GM12878 (cell line): ENCODE measurements around the gene KCNN1. TPM values are rescaled to one million over a fixed set of nuclear protein-coding genes. Genes with fewer than 3 reads are reported as not detected.

ENCODE experiments used
- ATAC-seq: fragments of 200-7000 bp; cut with Tn5 transposase; 3 replicates; pipeline ENCODE4 v1.9.1; 2020; ENCODE audit warnings: mild to moderate bottlenecking, moderate library complexity
- BruUV-seq: library from RNA; stranded (reverse); fragments of 400-500 nt; replicated peaks from 2 replicates; lab custom pipeline; 2021; lab: Mats Ljungman, UMichigan
- CTCF ChIA-PET: fragments of 300-600 bp; sonication (Branson Sonifier 250); formaldehyde crosslinking; extraction: SDS; loops from one replicate; lab custom pipeline; 2021; ENCODE audit warnings: inconsistent platforms; lab: Yijun Ruan, JAX
- POLR2A ChIA-PET: fragments of 350-600 bp; formaldehyde crosslinking; extraction: SDS; loops from one replicate; lab custom pipeline; 2021; ENCODE audit warnings: inconsistent platforms; lab: Charles Lee
- RAD21 ChIA-PET: fragments of 300-600 bp; sonication (Branson Sonifier 250); formaldehyde crosslinking; loops from one replicate; lab custom pipeline; 2023; ENCODE audit warnings: antibody characterized with exemption; ENCODE audit not compliant: unreplicated experiment; lab: Charles Lee
- SMC1A ChIA-PET: fragments of 300-600 bp; sonication (Branson Sonifier 250); formaldehyde crosslinking; loops from one replicate; lab custom pipeline; 2023; ENCODE audit not compliant: unreplicated experiment, uncharacterized antibody; lab: Charles Lee
- DNase-seq: peaks from one replicate; pipeline ENCODE4 v3.0.0-alpha.2; 2011; ENCODE audit warnings: low read depth, low spot score
- FAIRE-seq: peaks from 3 replicates; lab custom pipeline; 2011; peaks lifted over from hg19 to GRCh38; lab: Jason Lieb, UNC
- H2AFZ ChIP-seq: 2 replicates; pipeline ENCODE4 v1.6.0; 2011; ENCODE audit warnings: low read depth, low read length, control low read depth; ENCODE audit not compliant: control insufficient read depth
- H3K27ac ChIP-seq: 2 replicates; pipeline ENCODE4 v1.5.1; 2011; ENCODE audit warnings: control low read depth; ENCODE audit not compliant: control insufficient read depth, insufficient read depth
- H3K27me3 ChIP-seq, 2 experiments: replicated peaks in 1 of 2; 2 replicates each; pipeline versions ENCODE4 v1.6.0 to v1.6.1; 2011; ENCODE audit warnings: low read length in 1 of 2; ENCODE audit not compliant: control insufficient read depth in 2 of 2, insufficient read depth in 2 of 2
- H3K36me3 ChIP-seq, 2 experiments: 2 replicates each; pipeline ENCODE4 v1.5.1; 2011; ENCODE audit warnings: low read length in 1 of 2; ENCODE audit not compliant: control insufficient read depth in 2 of 2, insufficient read depth in 2 of 2
- H3K4me1 ChIP-seq: 2 replicates; pipeline ENCODE4 v1.6.1; 2011; ENCODE audit warnings: mild to moderate bottlenecking, low read length, moderate library complexity, mixed read lengths; ENCODE audit not compliant: control insufficient read depth, insufficient read depth
- H3K4me2 ChIP-seq: 2 replicates; pipeline ENCODE4 v1.6.0; 2011; ENCODE audit warnings: control low read depth; ENCODE audit not compliant: control insufficient read depth, insufficient read depth
- H3K4me3 ChIP-seq: fragments of 200-600 bp; sonication (generic); 2 replicates; pipeline ENCODE4 v1.5.1; 2016
- H3K79me2 ChIP-seq: 2 replicates; pipeline ENCODE4 v1.6.0; 2011; ENCODE audit warnings: low read length; ENCODE audit not compliant: control insufficient read depth, insufficient read depth
- H3K9ac ChIP-seq: 2 replicates; pipeline ENCODE4 v1.8.0; 2011; ENCODE audit warnings: low read length, control low read depth, mixed read lengths; ENCODE audit not compliant: control insufficient read depth, insufficient read depth
- H3K9me3 ChIP-seq: replicated peaks from 3 replicates; pipeline ENCODE4 v1.5.1; 2011; ENCODE audit warnings: mild to moderate bottlenecking, low read length; ENCODE audit not compliant: control insufficient read depth, insufficient read depth
- H4K20me1 ChIP-seq: 2 replicates; pipeline ENCODE4 v1.6.0; 2011; ENCODE audit not compliant: control insufficient read depth, insufficient read depth
- BCL11A ChIP-seq: IDR thresholded peaks from 2 replicates; pipeline ENCODE4 v1.6.1; 2011; ENCODE audit warnings: low read depth, low read length
- DPF2 ChIP-seq: fragments of 450-650 bp; IDR thresholded peaks from 2 replicates; pipeline ENCODE4 v1.6.1; 2017; ENCODE audit warnings: mild to moderate bottlenecking
- EED ChIP-seq: sonication (generic); IDR thresholded peaks from 2 replicates; pipeline ENCODE4 v1.6.1; 2016; ENCODE audit warnings: antibody characterized with exemption, low read depth
- GABPA ChIP-seq: IDR thresholded peaks from 2 replicates; pipeline ENCODE4 v1.6.1; 2014; ENCODE audit warnings: antibody characterized with exemption, low read depth, mild to moderate bottlenecking, inconsistent platforms
- LARP7 ChIP-seq: fragments of 450-650 bp; IDR thresholded peaks from 2 replicates; pipeline ENCODE4 v1.6.1; 2017; ENCODE audit warnings: mild to moderate bottlenecking
- MTA2 ChIP-seq: fragments of 450-650 bp; IDR thresholded peaks from 2 replicates; pipeline ENCODE4 v1.6.1; 2016; ENCODE audit warnings: low read depth, mild to moderate bottlenecking, moderate library complexity
- NFYA ChIP-seq: IDR thresholded peaks from 2 replicates; pipeline ENCODE4 v1.6.1; 2011; ENCODE audit warnings: low read depth, mild to moderate bottlenecking, low read length, improper control_type of control experiment, borderline replicate concordance
- POU2F2 ChIP-seq: IDR thresholded peaks from 3 replicates; pipeline ENCODE4 v1.6.1; 2011; ENCODE audit warnings: low read depth, mild to moderate bottlenecking, low read length, borderline replicate concordance
- SMARCA5 ChIP-seq: fragments of 450-650 bp; IDR thresholded peaks from 2 replicates; pipeline ENCODE4 v1.6.1; 2017; ENCODE audit warnings: mild to moderate bottlenecking
- ZBED1 ChIP-seq: IDR thresholded peaks from 2 replicates; pipeline ENCODE4 v1.6.1; 2016; ENCODE audit warnings: borderline replicate concordance
- ZNF217 ChIP-seq: fragments of 450-650 bp; IDR thresholded peaks from 2 replicates; pipeline ENCODE4 v1.6.1; 2017; ENCODE audit warnings: antibody characterized with exemption, mild to moderate bottlenecking
- ZNF622 ChIP-seq: fragments of 450-650 bp; IDR thresholded peaks from 2 replicates; pipeline ENCODE4 v1.6.1; 2017; ENCODE audit warnings: mild to moderate bottlenecking, inconsistent platforms
- WGBS: methylation state at CpG from one replicate; pipeline ENCODE4 v1.1.6; 2016; ENCODE audit warnings: low lambda C conversion rate; ENCODE audit not compliant: insufficient replicate concordance, insufficient coverage; ENCODE audit errors: missing lambda C conversion rate; 5-methylcytosine and 5-hydroxymethylcytosine counted together
- in situ Hi-C: fragments of 300-500 bp; cut with MboI; formaldehyde crosslinking; loops from 9 replicates; pipeline ENCODE4 v1.14.3; 2018; ENCODE audit warnings: mixed read lengths
- intact Hi-C: fragments of 100-400 bp; cut with micrococcal nuclease; formaldehyde crosslinking; loops from one replicate; pipeline ENCODE4 v1.14.2; 2022; ENCODE audit not compliant: unreplicated experiment
- polyA plus RNA-seq, 11 experiments: library from polyadenylated mRNA; depleted of rRNA in 4 of 11; unstranded in 6 of 11; stranded (reverse) in 5 of 11; fragments of >200 nt; fragmentation: Nextera tagmentation in 4 of 11; fragmentation: Illumina TruSeq in 1 of 11; extraction: Ambion mirVana in 4 of 11; extraction: Trizol in 1 of 11; gene quantifications; 1 replicate in 1 of 11; 2 replicates in 10 of 11; pipeline versions ENCODE4 v1.2.1 to v1.2.3, GENCODE V29; 2011 to 2016; ENCODE audit warnings: inconsistent platforms in 2 of 11, missing spikeins in 2 of 11, low read depth in 1 of 11
- total RNA-seq, 4 experiments: library from RNA; depleted of rRNA in 3 of 4; stranded (reverse); fragments of >200 nt in 3 of 4; fragmentation: Illumina TruSeq in 1 of 4; extraction: Trizol in 1 of 4; gene quantifications; 2 replicates each; pipeline versions ENCODE4 v1.2.1 to v1.2.3, GENCODE V29; 2013 to 2021
- TF ChIP-seq, protein P1 (sequence below): fragments of 150-350 bp; IDR thresholded peaks from 2 replicates; pipeline ENCODE4 v1.6.1; 2016; ENCODE audit warnings: low read depth, low read length
- TF ChIP-seq, protein P2 (sequence below): fragments of 450-650 bp; IDR thresholded peaks from 2 replicates; pipeline ENCODE4 v1.6.1; 2016; ENCODE audit warnings: mild to moderate bottlenecking
- TF ChIP-seq, protein P3 (sequence below): IDR thresholded peaks from 2 replicates; pipeline ENCODE4 v1.6.1; 2012; ENCODE audit warnings: low read depth, low read length, improper control_type of control experiment
- TF ChIP-seq, protein P4 (sequence below): fragments of 450-650 bp; conservative IDR thresholded peaks from 2 replicates; pipeline ENCODE4 v1.6.1; 2017; ENCODE audit warnings: mild to moderate bottlenecking, moderate library complexity
- TF ChIP-seq, protein P5 (sequence below): IDR thresholded peaks from 2 replicates; pipeline ENCODE4 v1.6.1; 2011; ENCODE audit warnings: low read depth, mild to moderate bottlenecking, low read length, moderate library complexity, borderline replicate concordance; ENCODE audit errors: extremely low read depth

Gene KCNN1
- total and polyA plus RNA-seq, 10 of the 15 experiments (the other 5 are each of a cell fraction or from before 2014, with no cell fraction given), result 0.02 to 0.95 (median 0.16) TPM; not detected in 1

DNA sequence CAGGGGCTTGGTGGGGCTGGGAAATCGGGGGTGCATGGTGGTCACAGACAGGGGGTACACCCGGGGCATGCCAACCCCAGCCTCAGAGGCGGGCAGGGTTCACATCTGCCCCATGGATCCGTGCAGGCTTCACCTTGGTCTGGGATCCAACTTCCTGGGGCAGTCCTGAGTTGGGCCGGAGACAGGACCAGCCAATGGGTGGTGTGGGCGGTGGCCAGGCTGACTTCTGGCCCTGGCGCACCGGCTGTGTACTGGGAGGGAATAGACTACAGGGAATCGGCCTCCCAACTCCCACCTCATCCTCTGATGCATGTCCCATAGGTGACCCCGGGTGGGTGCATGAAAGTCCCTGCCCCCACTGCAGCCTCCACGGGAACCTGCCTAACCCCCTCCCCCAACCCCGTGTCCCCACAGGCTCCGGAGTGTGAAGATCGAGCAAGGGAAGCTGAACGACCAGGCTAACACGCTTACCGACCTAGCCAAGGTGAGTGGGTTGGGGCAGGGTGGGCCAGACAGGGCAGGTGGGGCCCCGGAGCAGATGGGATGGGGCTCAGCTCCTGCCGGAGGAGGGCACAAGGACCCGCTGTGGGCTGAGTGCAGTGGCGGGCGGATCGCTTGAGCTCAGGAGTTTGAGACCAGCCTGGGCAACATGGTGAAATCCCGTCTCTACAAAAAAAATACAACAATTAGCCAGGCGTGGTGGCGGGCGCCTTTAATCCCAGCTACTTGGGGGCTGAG, 26.3 kb downstream of the KCNN1 start:
- H3K36me3 ChIP-seq, result no peaks in the 10 kb centered on the region
- no peak overlapping the region for H3K4me2 ChIP-seq
- H3K4me3 ChIP-seq, result no peak overlapping the region
- H3K4me1 ChIP-seq, result no peaks in the 10 kb centered on the region; the same call in 1 of the 2 replicates
- intact Hi-C loops, result no loop called here
- H2AFZ ChIP-seq, result no peak overlapping the region
- H3K27ac ChIP-seq, result no peak overlapping the region
- H3K27me3 ChIP-seq, result no peaks in the 10 kb centered on the region
- in situ Hi-C loops, result loop anchor here (10.0 kb wide), 1 partner anchor 48 kb away; no protein-coding TSS in a partner anchor
- ATAC-seq (no peak), DNase-seq (no peak), FAIRE-seq (no peak)
- H3K9me3 ChIP-seq, result no peaks in the 10 kb centered on the region
- H3K79me2 ChIP-seq, result no peaks in the 10 kb centered on the region
- ChIA-PET SMC1A (interaction anchor here (7.7 kb wide), 1 partner anchor 55 kb away, joined by 90 read pairs; no protein-coding TSS in a partner anchor), POLR2A (interaction anchor here (0.8 kb wide), 1 partner anchor 13 kb away, joined by 3 read pairs; no protein-coding TSS in a partner anchor), RAD21 (no interaction called here), CTCF (interaction anchor here (1.3 to 13.5 kb wide), 6 partner anchors 40 to 210 kb away, joined by 3 to 302 read pairs (median 19); partner anchors contain the start of genes CCDC124 and RPL18A)
- 56% methylated on average over 22 of the region's 27 CpGs for WGBS
- no peak overlapping the region for H3K9ac ChIP-seq
- no TSS peak for BruUV-seq
- H4K20me1 ChIP-seq, result no peaks in the 10 kb centered on the region
- TF ChIP-seq, protein P1, sequence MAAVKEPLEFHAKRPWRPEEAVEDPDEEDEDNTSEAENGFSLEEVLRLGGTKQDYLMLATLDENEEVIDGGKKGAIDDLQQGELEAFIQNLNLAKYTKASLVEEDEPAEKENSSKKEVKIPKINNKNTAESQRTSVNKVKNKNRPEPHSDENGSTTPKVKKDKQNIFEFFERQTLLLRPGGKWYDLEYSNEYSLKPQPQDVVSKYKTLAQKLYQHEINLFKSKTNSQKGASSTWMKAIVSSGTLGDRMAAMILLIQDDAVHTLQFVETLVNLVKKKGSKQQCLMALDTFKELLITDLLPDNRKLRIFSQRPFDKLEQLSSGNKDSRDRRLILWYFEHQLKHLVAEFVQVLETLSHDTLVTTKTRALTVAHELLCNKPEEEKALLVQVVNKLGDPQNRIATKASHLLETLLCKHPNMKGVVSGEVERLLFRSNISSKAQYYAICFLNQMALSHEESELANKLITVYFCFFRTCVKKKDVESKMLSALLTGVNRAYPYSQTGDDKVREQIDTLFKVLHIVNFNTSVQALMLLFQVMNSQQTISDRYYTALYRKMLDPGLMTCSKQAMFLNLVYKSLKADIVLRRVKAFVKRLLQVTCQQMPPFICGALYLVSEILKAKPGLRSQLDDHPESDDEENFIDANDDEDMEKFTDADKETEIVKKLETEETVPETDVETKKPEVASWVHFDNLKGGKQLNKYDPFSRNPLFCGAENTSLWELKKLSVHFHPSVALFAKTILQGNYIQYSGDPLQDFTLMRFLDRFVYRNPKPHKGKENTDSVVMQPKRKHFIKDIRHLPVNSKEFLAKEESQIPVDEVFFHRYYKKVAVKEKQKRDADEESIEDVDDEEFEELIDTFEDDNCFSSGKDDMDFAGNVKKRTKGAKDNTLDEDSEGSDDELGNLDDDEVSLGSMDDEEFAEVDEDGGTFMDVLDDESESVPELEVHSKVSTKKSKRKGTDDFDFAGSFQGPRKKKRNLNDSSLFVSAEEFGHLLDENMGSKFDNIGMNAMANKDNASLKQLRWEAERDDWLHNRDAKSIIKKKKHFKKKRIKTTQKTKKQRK, result no peak
- TF ChIP-seq BCL11A (no peak), LARP7 (no peak), EED (no peak), DPF2 (no peak), ZNF622 (no peak), ZNF217 (no peak), MTA2 (no peak), ZBED1 (no peak), GABPA (no peak), NFYA (no peak), SMARCA5 (no peak), POU2F2 (no peak)
- TF ChIP-seq, protein P2, sequence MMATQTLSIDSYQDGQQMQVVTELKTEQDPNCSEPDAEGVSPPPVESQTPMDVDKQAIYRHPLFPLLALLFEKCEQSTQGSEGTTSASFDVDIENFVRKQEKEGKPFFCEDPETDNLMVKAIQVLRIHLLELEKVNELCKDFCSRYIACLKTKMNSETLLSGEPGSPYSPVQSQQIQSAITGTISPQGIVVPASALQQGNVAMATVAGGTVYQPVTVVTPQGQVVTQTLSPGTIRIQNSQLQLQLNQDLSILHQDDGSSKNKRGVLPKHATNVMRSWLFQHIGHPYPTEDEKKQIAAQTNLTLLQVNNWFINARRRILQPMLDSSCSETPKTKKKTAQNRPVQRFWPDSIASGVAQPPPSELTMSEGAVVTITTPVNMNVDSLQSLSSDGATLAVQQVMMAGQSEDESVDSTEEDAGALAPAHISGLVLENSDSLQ, result no peak
- TF ChIP-seq, protein P3, sequence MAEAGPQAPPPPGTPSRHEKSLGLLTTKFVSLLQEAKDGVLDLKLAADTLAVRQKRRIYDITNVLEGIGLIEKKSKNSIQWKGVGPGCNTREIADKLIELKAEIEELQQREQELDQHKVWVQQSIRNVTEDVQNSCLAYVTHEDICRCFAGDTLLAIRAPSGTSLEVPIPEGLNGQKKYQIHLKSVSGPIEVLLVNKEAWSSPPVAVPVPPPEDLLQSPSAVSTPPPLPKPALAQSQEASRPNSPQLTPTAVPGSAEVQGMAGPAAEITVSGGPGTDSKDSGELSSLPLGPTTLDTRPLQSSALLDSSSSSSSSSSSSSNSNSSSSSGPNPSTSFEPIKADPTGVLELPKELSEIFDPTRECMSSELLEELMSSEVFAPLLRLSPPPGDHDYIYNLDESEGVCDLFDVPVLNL, result no peak
- TF ChIP-seq, protein P4, sequence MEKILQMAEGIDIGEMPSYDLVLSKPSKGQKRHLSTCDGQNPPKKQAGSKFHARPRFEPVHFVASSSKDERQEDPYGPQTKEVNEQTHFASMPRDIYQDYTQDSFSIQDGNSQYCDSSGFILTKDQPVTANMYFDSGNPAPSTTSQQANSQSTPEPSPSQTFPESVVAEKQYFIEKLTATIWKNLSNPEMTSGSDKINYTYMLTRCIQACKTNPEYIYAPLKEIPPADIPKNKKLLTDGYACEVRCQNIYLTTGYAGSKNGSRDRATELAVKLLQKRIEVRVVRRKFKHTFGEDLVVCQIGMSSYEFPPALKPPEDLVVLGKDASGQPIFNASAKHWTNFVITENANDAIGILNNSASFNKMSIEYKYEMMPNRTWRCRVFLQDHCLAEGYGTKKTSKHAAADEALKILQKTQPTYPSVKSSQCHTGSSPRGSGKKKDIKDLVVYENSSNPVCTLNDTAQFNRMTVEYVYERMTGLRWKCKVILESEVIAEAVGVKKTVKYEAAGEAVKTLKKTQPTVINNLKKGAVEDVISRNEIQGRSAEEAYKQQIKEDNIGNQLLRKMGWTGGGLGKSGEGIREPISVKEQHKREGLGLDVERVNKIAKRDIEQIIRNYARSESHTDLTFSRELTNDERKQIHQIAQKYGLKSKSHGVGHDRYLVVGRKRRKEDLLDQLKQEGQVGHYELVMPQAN, result no peak
- TF ChIP-seq, protein P5, sequence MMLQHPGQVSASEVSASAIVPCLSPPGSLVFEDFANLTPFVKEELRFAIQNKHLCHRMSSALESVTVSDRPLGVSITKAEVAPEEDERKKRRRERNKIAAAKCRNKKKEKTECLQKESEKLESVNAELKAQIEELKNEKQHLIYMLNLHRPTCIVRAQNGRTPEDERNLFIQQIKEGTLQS, result no peak
